ENCODE results near the gene MAP7. TPM values are rescaled to one million over a fixed set of nuclear protein-coding genes. Genes with fewer than 3 reads are reported as not detected.
A peak's percentile ranks its signal among the peaks of the same experiment; 100 is the strongest.

MAP7 gene
- total and polyA plus RNA-seq, 9 of the 15 experiments (the other 6 are each of a cell fraction or from before 2014, with no cell fraction given), result 0.76 to 7.7 (median 3.9) TPM

GRCh38 chr6:136330634-136331033 lies 219.6 kb downstream of the MAP7 start:
- ChIA-PET CTCF (ENCODE audit: low intra/inter-chr PET ratio) (no interaction called here), POLR2A (interaction anchor here (0.6 to 1.3 kb wide), 3 partner anchors 9 to 158 kb away, joined by 3 to 5 read pairs (median 4); partner anchors contain the start of gene BCLAF1)
- in situ Hi-C loops (cut with MboI) (loop anchor here (25.0 kb wide), 1 partner anchor 207 kb away; no protein-coding TSS in a partner anchor), intact Hi-C loops (cut with micrococcal nuclease) (no loop called here)
- Histone ChIP-seq H3K9me1 (ENCODE audit: control insufficient read depth, insufficient read depth, low read length) (no peaks in the 10 kb centered on the region), H4K20me1 (replicated peaks; ENCODE audit: control insufficient read depth, insufficient read depth, low read length) (no peaks in the 10 kb centered on the region), H3K4me3 (no peak overlapping the region), H2AFZ (ENCODE audit: low read depth, low read length) (no peak overlapping the region), H3K27me3 (ENCODE audit: control insufficient read depth in 2 of 2, insufficient read depth in 2 of 2, low read length in 2 of 2) (peaks cover 3 to 22% of the 10 kb centered on the region in 2 experiments; a peak in 4 of 5 replicates), H3K9ac (ENCODE audit: insufficient read depth in 1 of 2, low read depth in 2 of 2, low read length in 2 of 2) (no peak overlapping the region), H3K79me2 (ENCODE audit: control insufficient read depth, insufficient read depth, low read length) (no peaks in the 10 kb centered on the region), H3K9me3 (replicated peaks; ENCODE audit: control insufficient read depth, insufficient read depth, low read depth, low read length) (no peaks in the 10 kb centered on the region), H3K27ac (ENCODE audit: extremely low read depth, low read depth, low read length) (no peak overlapping the region), H3K4me2 (ENCODE audit: insufficient read depth, low read length) (no peak overlapping the region), H3K36me3 (ENCODE audit: control insufficient read depth, insufficient read depth, low read length) (no peaks in the 10 kb centered on the region), H3K4me1 (replicated peaks in 1 of 2; ENCODE audit: control insufficient read depth in 2 of 2, insufficient read depth in 2 of 2, low read length in 2 of 2) (peaks cover 7 to 15% of the 10 kb centered on the region in 2 experiments; a peak in 4 of 5 replicates)
- TF ChIP-seq JUND (IDR thresholded peaks at IDR 0.05; ENCODE audit: borderline replicate concordance, low read depth, low read length) (0 out of 2 replicates have a peak, but pooled peaks have one; percentile 31), JUND (tag; IDR thresholded peaks at IDR 0.05; ENCODE audit: borderline replicate concordance, low read depth, low read length) (no peak), EHMT2 (IDR thresholded peaks at IDR 0.05) (no peak), CBFA2T3 (IDR thresholded peaks at IDR 0.05) (peak; percentile 22; the same call in 1 of the 2 replicates), ATF3 (IDR thresholded peaks at IDR 0.05) (peak; percentile 60; the same call in 1 of the 2 replicates), ATF3 (CRISPR knock-in tag; conservative IDR thresholded peaks at IDR 0.05) (no peak)
- peak; percentile 44 for FAIRE-seq
- no TSS peak for BruUV-seq (replicated peaks)
- 12% methylated on average over 8 of the region's 8 CpGs for WGBS (ENCODE audit: insufficient coverage, low coverage, missing lambda C conversion rate)
- no peak for DNase-seq (ENCODE audit: extremely low read depth in 1 of 4, low spot score in 3 of 4)
- no peak for ATAC-seq
